ENCODE results near the gene DGKI.

DGKI gene

DNA sequence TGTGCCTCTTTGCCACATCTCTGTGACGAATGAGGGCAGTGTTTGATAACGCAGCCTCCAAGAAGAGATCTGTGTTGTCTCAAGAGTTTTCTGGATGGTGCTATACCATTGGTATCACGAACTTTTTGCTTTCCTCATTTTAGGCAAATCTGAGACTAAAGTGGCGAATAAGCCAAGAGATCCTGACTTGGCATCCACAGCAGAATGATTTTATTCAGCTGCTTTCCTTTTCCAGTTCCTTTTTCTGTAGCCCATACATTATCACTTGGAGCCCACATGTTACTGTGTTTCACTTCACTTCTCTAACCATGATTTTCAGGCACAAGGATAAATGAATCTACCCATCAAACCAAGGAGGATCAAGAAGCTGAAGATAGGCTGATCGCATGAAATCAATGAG is 325.3 kb downstream of the DGKI start:
- no peak overlapping the region for H3K27ac ChIP-seq
- DNase-seq (ENCODE audit: low read depth, low spot score) = no peak

DNA sequence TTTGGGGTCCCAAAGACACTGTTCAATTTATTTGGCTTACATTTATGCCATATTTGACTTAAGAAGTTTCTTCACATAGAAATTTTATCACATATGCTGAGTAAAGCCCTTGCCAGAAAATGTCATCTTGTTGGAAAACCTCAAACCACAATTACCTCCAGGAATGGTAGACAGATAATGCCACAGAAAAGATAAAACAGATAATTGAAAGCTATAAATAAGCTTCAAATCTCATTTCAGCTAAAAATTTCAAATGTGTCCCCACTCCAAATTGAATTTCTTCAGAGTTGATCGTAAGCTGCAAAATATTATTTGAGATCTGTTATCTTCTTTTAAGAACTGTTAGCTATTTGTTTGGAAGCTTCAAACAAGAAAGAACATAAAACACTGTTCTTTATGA is 326.8 kb downstream of the DGKI start:
- DNase-seq (ENCODE audit: low read depth, low spot score) = no peak
- no peak overlapping the region for H3K27ac ChIP-seq

DNA sequence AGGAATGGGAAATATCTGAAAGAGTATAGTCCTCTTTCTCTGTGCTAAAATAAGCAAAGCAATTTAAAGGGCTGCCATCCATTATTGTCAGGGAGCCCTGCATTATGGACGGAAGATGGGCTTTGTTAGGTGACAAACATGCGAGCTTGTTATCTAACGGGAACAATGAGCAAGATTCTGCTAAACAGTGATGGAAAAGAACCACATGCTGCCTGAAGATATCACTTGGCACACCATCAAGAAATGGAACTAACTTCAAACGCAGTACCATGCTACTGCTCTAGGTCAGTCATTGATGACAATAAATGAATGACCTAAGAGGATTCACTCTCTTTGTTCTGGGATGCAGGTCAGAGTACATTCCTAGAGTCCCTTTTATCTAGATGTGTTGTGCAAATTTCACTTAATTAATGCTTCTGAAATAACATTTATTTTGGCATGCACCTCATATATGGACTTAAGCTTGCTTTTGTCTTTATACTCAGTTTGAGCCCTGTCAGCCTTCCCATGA is 327.5 kb downstream of the DGKI start:
- no peak for DNase-seq (ENCODE audit: low read depth, low spot score)
- no peak overlapping the region for H3K27ac ChIP-seq

DNA sequence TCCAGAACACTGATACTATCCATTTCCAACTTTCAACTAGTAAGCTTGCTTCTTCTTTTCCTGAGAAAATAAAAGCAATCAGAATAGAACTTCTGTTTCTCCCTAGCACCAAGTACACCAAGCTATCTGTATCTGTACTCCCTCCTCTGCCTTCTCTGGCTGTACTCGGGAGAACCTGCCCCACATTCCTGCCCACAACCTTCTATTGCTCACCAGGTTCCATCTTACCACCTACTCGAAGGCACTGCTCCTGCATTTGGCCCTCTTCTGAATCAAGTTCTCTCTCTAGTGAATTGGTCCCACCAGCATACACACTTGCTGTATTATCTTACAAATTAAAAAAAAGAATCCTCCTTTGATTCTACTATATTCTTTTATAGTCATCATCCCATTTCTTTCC is 333.7 kb downstream of the DGKI start:
- DNase-seq (ENCODE audit: low read depth, low spot score) = no peak

DNA sequence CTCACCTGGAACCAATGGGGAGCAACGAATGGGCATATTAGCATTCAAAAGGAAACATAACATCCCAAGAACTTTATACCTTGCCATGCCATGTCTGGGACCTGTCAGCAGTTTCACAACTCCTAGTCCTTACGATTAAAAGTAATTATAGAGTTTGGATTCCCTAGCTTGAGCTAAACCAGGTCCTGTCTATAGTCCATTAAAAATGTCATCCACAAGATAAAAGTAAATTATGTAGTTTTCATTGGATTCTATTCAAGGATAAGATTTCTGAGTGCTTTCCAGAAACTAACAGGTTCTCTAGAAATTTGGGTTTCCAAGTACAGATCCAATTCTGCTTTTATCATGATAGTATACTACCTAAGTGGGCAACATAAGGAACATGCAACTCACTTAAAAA is 339.7 kb downstream of the DGKI start:
- no peak for DNase-seq (ENCODE audit: low read depth, low spot score)

More for the DNA sequence above, 333.7 kb downstream of the DGKI start:
- H3K27ac ChIP-seq = no peak overlapping the region

DNA sequence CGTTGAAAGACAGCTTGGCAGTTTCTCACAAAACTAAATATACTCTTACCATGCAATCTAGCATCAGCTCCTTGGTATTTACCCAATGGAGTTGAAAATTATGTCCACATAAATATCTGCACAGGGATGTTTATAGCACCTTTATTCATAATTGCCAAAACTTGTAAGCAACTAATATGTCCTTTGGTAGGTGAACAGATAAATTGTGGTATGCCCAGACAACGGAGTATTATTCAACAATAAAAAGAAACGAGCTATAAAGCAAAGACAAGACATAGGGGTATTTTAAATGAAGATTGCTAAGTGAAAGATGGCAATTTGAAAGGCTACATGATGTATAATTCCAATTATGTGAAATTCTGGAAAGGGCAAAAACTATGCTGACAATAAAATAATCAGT is 340.7 kb downstream of the DGKI start:
- H3K27ac ChIP-seq = no peak overlapping the region
- no peak for DNase-seq (ENCODE audit: low read depth, low spot score)

More for the DNA sequence above, 339.7 kb downstream of the DGKI start:
- H3K27ac ChIP-seq = no peak overlapping the region

DNA sequence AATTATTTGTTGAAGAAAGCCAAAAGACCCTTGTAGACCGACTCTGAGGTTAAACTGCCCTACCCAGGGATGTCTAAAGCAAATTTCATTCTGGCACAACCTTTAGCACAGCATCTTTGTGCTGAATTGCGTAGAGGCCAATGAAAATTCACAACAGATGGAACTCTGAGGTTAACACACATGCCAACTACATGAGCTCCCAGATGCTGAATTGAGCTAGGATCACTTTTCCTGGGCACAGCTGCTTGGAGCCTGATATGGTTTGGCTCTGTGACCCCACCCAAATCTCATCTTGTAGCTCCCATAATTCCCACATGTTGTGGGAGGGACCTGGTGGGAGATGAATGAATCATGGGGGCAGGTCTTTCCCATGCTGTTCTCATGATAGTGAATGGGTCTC is 345.2 kb downstream of the DGKI start:
- no peak for DNase-seq (ENCODE audit: low read depth, low spot score)
- H3K27ac ChIP-seq = no peak overlapping the region

DNA sequence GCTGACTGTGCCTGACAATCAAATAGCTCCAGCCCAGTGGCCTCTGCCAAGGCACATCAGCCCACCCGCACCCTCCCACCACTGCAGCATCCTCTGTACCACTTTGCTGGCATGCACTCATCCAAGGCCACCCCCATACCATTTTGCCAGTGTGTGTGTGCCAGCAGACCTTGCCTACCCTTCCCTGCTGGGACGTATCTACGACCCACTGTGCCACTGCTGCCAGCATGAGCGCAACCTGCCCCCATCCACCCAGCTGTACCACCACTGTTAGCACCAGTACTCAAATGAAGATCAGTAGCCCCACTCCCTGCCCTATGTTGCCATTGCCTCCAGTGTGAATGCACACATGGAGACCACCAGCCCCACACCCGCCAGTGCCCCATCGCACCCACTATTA is 353.9 kb downstream of the DGKI start:
- H3K27ac ChIP-seq = no peak overlapping the region
- no peak for DNase-seq (ENCODE audit: low read depth, low spot score)

DNA sequence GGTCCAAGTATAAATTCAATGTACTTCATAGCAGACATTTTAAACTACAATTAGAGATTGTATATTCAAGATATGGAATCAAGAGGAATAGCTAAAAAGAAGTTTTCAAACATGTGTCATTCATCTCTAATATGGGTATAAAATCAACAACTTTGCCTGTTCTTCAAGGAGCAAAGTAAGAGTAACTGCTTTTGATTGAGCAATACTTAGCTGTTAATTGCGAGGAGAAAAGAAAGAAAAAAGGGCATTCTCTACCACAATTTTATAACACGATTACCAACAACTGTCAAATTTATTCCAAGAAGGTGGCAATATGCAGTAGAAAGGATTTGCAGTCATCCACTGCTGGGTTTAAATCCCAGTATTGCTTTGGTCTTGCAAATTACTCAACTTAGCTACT is 356.9 kb downstream of the DGKI start:
- DNase-seq (ENCODE audit: low read depth, low spot score) = no peak
- H3K27ac ChIP-seq = no peak overlapping the region

DNA sequence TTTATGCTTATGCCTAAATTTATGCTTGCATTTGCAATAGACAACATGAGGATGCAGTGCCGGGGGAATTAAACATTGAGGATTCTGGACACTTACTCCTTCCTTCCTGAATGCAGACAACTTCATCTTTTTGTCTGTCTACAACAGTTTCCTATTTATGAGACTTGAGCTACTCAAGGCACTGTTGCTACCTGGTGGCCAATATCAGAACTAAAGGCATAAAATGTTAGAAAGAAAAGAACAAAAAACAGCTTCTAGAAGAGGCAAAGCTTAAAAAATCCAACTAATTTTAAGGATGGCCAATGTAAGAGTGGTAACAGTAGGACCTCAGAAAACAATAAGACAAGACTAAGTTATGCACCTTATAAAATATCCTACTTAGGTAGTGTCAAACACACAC is 358.7 kb downstream of the DGKI start:
- no peak overlapping the region for H3K27ac ChIP-seq
- no peak for DNase-seq (ENCODE audit: low read depth, low spot score)

DNA sequence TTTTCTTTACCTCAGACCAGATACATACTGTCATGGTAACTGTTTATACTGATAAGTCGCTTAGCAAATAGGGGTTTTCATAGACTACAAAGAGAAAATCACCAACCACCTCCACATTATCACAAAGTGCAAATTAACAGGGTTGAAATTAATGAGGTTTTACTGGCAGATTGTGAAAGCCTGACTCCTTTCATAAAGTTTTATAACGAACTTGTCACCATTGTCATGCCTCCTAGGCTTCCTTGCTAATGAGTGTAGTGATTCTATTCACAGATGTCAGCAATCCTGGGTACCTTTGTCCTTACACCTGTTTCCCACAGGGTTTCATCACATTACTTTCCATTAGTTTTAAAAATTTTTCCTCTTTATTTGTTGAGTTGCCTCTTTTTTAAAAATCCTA is 361.0 kb downstream of the DGKI start:
- no peak overlapping the region for H3K27ac ChIP-seq

DNA sequence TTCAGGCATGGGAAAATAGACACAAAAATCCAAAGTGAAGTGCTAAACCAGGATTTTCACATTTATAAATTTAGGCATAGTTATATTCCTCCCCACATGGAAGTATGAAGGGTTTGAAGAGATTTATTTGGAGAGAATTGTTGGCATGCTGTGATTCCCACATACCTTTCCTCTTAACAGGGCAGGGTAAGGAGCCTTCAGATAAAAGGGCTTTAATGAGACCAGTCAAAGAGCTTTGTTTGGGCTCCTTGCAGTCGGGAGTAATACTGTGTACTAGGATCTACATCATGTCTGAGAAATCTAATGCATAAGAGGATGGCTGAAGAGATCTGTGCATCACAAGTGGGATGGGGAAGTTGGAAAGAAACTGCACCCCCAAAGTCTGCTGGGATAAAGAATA is 362.4 kb downstream of the DGKI start:
- DNase-seq (ENCODE audit: low read depth, low spot score) = no peak

More for the DNA sequence above, 361.0 kb downstream of the DGKI start:
- DNase-seq (ENCODE audit: low read depth, low spot score) = no peak

DNA sequence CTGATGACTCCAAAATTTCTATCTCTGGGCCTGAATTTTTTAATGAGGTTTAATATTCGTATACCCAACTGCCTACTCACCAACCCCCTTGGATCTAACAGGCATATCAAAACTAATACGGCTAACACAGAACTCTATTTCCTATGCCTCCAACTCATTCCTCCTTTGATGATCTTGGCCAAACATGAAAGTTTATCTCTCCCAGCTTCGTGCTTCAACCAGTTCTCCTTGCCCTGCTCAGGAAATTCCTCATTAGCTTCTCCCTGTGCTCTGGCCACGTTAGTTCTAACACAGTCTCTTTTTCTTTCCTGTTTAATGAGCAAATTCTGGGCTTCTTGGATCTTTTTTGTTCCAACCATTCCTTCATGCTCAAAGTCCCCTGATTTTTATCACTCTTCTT is 364.3 kb downstream of the DGKI start:
- H3K27ac ChIP-seq = no peak overlapping the region
- no peak for DNase-seq (ENCODE audit: low read depth, low spot score)

More for the DNA sequence above, 362.4 kb downstream of the DGKI start:
- no peak overlapping the region for H3K27ac ChIP-seq

DNA sequence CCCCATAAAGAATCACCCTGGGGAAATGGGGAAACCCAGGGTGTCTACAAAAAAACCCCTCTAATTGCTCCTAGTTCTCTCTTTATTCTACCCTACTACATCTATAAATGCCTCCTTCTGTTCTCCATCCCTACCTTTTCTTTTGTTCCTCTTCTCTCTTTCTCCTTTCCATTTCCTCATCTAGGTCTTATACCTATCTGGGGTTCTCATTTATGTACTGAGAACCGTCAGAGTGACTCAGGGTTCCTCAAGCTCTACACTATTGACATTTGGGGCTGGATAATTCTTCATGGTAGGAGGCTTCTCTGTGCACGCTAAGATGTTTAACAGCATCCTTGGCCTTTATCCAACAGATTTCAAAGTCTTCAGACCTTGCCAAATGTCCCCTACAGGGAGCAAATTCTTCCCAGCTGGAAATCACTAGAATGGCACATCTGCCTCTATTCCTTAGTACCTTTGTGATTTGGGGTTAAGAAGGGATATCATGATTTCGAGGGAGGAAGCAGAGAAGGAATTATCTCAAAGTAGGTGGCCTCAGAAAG is 365.9 kb downstream of the DGKI start:
- DNase-seq (ENCODE audit: low read depth, low spot score) = no peak

DNA sequence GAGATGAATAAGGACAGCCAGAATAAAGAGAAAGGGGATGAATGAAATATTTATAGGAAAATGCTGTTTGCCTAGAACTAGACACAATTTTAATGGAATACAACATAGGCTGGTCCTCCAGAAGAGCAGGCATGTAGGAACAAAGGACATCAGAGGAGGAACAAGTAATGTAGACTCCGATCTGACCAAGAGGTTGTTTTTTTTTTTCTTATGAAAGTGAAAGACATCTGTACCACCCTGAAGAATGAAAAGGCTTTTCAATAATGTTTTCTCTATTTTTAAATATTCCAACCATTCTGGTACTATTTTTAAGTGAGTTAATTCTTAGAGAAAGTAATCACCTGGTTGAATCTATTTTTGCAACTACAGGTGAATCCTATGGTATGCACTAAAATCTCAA is 366.4 kb downstream of the DGKI start:
- no peak for DNase-seq (ENCODE audit: low read depth, low spot score)
- H3K27ac ChIP-seq = no peak overlapping the region

More for the DNA sequence above, 365.9 kb downstream of the DGKI start:
- H3K27ac ChIP-seq = no peak overlapping the region

DNA sequence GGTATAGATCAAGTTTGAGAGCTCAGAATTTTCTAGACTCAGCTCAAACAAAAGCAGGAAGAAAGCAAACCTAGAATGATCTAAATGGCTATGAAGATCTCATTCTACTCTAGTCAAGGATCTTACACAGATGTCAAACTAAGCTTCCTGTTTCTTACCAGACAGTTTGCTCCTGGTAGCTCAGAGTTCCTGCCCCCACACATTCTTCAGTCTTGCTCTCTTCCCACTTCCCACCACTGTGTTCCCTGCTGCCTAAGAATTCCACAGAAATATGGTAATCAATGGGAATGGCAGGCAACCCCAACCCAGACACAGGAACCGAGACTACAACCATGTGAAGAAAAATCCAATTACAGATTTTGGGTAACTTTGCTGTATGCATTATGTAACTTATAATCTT is 369.8 kb downstream of the DGKI start:
- no peak overlapping the region for H3K27ac ChIP-seq
- no peak for DNase-seq (ENCODE audit: low read depth, low spot score)

DNA sequence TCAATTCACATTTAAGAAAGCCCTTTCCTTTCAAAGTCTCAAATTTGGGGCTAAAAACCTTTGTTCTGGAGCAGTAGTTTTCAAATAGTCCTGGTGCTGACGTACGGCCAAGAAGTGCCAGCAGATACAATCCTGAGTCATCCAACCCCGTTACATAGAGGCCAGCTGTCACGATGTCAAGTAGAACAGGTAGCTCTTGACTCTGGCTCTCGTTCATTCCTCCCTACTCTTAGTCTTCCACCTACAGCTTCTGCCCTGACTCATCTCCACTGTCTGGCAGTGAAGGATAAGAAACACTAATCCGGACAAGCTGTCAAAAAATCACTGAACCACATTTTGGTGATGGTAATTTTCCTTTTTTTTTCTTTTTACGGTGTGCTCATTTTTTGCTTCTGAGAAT is 370.8 kb downstream of the DGKI start:
- DNase-seq (ENCODE audit: low read depth, low spot score) = no peak
- no peak overlapping the region for H3K27ac ChIP-seq

DNA sequence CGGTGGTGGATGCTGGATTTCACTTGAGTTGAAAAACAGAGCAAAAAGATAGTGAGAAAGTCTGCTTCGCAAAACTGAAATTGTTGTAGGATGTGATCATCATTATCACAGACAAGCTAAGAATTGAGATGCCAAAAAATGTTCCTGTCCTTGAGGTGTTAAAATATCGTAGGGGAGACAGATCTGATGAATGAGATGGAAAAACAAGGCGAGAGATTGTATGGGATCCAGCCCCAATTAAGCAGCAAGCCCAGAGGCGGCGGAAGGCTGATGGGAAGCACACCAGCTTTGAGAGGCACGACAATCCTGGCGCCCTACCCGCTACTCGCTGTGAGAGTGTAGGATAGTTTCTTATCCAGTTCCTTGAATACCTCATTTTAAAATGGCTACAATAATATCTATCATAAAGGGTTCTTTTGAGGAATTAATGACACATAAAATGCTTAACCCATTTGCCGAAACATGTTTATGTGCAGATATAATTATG is 372.2 kb downstream of the DGKI start:
- no peak for DNase-seq (ENCODE audit: low read depth, low spot score)
- no peak overlapping the region for H3K27ac ChIP-seq

DNA sequence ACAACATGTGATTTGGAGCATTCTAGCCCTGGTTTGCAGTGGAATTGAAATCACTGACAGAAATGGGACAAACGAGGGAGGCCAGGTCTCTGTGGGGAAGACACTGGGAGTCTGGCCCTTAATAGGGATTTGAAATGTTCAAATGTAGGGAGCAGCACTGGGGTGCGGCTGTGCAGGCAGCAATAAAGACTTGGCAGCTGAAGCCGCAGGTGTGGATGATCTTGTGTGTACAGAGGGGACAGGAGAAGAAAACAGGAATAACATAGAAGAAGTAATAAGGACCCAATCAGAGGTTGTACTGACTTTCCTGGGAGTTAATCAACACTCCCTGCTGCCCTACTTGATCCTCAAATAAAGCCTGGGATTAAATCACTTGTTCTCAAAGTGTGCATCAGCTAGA is 375.6 kb downstream of the DGKI start:
- H3K27ac ChIP-seq = no peak overlapping the region
- DNase-seq (ENCODE audit: low read depth, low spot score) = no peak

DNA sequence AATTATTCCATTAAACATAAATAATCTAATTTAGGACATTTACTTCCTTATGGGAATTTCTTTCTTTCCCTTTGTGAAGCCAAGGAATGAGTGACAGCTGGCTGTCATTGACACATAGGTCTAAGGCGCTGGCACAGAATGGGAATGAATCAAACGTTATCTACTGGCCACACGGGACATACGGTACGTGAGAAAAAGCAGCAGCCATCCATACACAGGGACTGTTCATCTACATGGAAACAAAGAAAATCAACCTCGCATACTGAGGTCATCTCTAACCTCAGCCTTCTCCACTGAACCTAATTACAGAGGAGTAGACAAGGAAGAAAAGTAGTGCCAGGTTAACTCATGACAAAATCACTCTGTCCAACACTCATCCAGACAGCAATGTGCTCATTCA is 376.9 kb downstream of the DGKI start:
- no peak for DNase-seq (ENCODE audit: low read depth, low spot score)
- no peak overlapping the region for H3K27ac ChIP-seq

DNA sequence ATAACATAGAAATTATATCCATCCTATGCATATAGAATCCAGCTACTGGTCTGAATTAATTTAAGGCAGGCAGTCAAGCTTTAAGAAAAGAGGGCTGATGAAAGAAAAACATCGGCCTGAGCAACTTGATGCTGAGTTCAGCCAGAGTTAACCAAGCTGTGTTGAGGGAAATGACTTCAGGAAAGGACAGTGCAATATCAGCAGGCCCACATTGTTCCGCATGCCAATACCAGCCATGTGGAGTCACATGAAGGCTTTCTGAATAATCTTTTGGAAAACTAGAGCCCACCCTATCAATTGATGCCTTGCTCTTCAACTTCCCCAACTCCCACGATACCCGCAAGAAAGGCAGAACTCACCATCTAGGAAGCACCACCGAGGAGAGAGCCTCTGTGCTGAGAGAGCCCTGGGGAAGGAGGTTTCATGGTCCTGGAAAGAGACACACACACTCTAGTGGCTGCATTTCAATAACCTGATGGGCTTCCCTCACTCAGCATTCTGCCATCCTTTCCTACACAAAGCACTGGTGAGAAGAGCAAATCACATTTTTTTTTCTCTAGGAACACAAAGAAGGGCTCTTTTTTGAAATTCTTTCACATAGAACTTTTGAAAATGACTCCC is 377.5 kb downstream of the DGKI start:
- H3K27ac ChIP-seq = no peak overlapping the region
- DNase-seq (ENCODE audit: low read depth, low spot score) = no peak

DNA sequence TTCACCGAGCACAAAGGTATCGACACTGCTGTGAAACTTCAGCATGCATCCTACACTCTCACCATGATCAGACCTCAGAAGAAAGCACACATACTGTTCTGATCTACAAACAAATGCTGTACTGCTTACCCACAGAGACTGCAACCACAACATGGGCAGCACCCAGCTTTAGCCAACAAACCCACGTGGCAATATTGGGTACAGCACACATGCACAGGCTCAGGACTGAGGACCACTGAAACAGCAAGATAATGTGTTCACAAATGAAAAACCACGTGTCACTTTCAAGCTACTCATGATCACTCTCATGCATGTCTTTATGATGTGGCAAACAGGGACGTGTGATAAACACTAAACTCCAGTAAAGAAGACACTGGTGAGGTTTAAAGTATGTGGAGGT is 383.9 kb downstream of the DGKI start:
- DNase-seq (ENCODE audit: low read depth, low spot score) = no peak

More for the DNA sequence above, 383.9 kb downstream of the DGKI start:
- no peak overlapping the region for H3K27ac ChIP-seq
